ENCODE results near the gene PHPT1.

Gene PHPT1

GRCh38 chr9:136890661-136891060, 41.5 kb downstream of the PHPT1 start:
- DNase-seq: no peak

- DNase-seq: no peak
Observed at GRCh38 chr9:136896027-136896426, 46.8 kb downstream of the PHPT1 start.

- DNase-seq: no peak
Observed at GRCh38 chr9:136898483-136899100, 49.4 kb downstream of the PHPT1 start.

GRCh38 chr9:136899196-136899595, 50.0 kb downstream of the PHPT1 start:
- DNase-seq: no peak

- DNase-seq: no peak
Observed at GRCh38 chr9:136900556-136900955, 51.3 kb downstream of the PHPT1 start.
